ENCODE results near the gene SLC1A3. TPM values are rescaled to one million over a fixed set of nuclear protein-coding genes. Genes with fewer than 3 reads are reported as not detected.
"Not testable (repeated sequence)": the region's sequence is repeated elsewhere in the genome, so short reads cannot be mapped to it uniquely, and the experiment has no call there.

SLC1A3 gene
- total and polyA plus RNA-seq, 2 of the 4 experiments (the other 2 are of a cell fraction) = 0.27 to 1.3 TPM

DNA sequence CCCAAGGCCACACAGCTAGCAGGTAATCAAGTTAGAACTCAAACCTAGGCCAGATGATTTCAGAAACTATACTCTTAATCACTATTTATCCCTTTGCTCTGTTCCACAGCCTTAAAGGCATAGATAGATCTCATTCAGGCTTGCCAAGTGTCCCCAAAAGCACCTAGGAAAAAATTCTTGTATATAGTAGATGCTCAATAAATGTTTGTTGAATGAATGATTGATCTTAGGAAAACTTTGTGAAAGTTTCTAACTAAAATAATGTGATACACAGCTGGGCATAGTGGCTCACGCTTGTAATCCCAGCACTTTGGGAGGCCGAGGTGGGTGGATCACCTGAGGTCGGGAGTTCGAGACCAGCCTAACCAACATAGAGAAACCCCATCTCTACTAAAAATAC, 16.7 kb upstream of the SLC1A3 start:
- H3K79me1 ChIP-seq (ENCODE audit: low read depth in 1 of 2, low read length in 2 of 2); H3K4me3 ChIP-seq (ENCODE audit: insufficient read depth, low read depth, low read length); H3K27me3 ChIP-seq (ENCODE audit: control insufficient read depth, insufficient read depth, low read length); ATAC-seq (ENCODE audit: low read depth); DNase-seq; BruUV-seq (replicated peaks); H3K56ac ChIP-seq (ENCODE audit: extremely low read depth, insufficient read depth, low read length); H3K9ac ChIP-seq (ENCODE audit: low read depth, low read length); H3K4ac ChIP-seq (ENCODE audit: low read depth, low read length); H3K4me2 ChIP-seq (ENCODE audit: low read depth, low read length); H3K4me1 ChIP-seq (ENCODE audit: control insufficient read depth, insufficient read depth, low read length); POLR2A ChIA-PET (ENCODE audit: unreplicated experiment); H2AFZ ChIP-seq (replicated peaks; ENCODE audit: low read length, poor library complexity); H4K20me1 ChIP-seq (ENCODE audit: insufficient read depth, low read length); H2BK15ac ChIP-seq (ENCODE audit: low read depth, low read length); H3K9me1 ChIP-seq (ENCODE audit: insufficient read depth, low read length); intact Hi-C loops (cut with micrococcal nuclease); H4K91ac ChIP-seq (ENCODE audit: insufficient read depth, low read depth, low read length); H2BK20ac ChIP-seq (ENCODE audit: low read depth, low read length); H2AK5ac ChIP-seq (ENCODE audit: low read depth, low read length); H3K27ac ChIP-seq (ENCODE audit: insufficient read depth, low read length); H4K8ac ChIP-seq (ENCODE audit: low read depth in 2 of 2, low read length in 2 of 2); dilution Hi-C loops (cut with HindIII; ENCODE audit: low sequenced_read_pairs, unreplicated experiment); in situ Hi-C loops (cut with MboI; ENCODE audit: low sequenced_read_pairs); H2AK9ac ChIP-seq (replicated peaks; ENCODE audit: low read depth, low read length, poor library complexity); CTCF ChIA-PET; H3K14ac ChIP-seq (replicated peaks; ENCODE audit: low read depth, low read length); H3K18ac ChIP-seq (ENCODE audit: low read depth, low read length); H4K5ac ChIP-seq (ENCODE audit: low read depth, low read length); H2BK120ac ChIP-seq (ENCODE audit: low read depth, low read length); H2BK5ac ChIP-seq (ENCODE audit: low read depth, low read length, poor library complexity, severe bottlenecking); H3K23ac ChIP-seq (ENCODE audit: low read depth, low read length); H3K36me3 ChIP-seq (ENCODE audit: control insufficient read depth, insufficient read depth, low read length); H3K9me3 ChIP-seq (ENCODE audit: control insufficient read depth, insufficient read depth, low read length): not testable (repeated sequence)
- WGBS, 2 experiments (ENCODE audit: extremely low coverage in 2 of 2, insufficient read length in 1 of 2) = no CpG with 5 or more reads among the region's 4 CpGs
